HepG2 (cell line): Measurements from ENCODE around the gene PGAP3. TPM values are rescaled to one million over a fixed set of nuclear protein-coding genes. Genes with fewer than 3 reads are reported as not detected.

ENCODE experiments used
- ATAC-seq: fragments of 200-7000 bp; cut with Tn5 transposase; 3 replicates; pipeline ENCODE4 v1.9.1; 2020; ENCODE audit warnings: mild to moderate bottlenecking, moderate library complexity
- BruUV-seq: library from RNA; stranded (reverse); fragments of 400-500 nt; replicated peaks from 2 replicates; lab custom pipeline; 2021; lab: Mats Ljungman, UMichigan
- CTCF ChIA-PET: fragments of 300-600 bp; formaldehyde crosslinking; extraction: SDS; loops from one replicate; lab custom pipeline; 2021; ENCODE audit warnings: low total read pairs, inconsistent platforms, low intra/inter-chr PET ratio; lab: Yijun Ruan, JAX
- POLR2A ChIA-PET: fragments of 350-600 bp; sonication (Branson Sonifier 250); formaldehyde crosslinking; loops from one replicate; lab custom pipeline; 2020; ENCODE audit warnings: antibody characterized with exemption, inconsistent platforms; lab: Yijun Ruan, JAX
- DNase-seq: peaks from one replicate; pipeline ENCODE4 v3.0.0-alpha.2; 2015; ENCODE audit warnings: low spot score
- FAIRE-seq: peaks from 3 replicates; lab custom pipeline; 2011; peaks lifted over from hg19 to GRCh38; lab: Jason Lieb, UNC
- H2AFZ ChIP-seq: one replicate; pipeline ENCODE4 v1.6.1; 2011; ENCODE audit warnings: low read length, inconsistent platforms
- H3K27ac ChIP-seq: fragments of 300-600 bp; 3 replicates; pipeline ENCODE4 v1.8.0; 2011; ENCODE audit warnings: mixed run types, mild to moderate bottlenecking, mixed read lengths, low read length, inconsistent platforms; ENCODE audit not compliant: insufficient read depth; ENCODE audit errors: extremely low read length
- H3K27me3 ChIP-seq, 2 experiments: fragments of 200-600 bp in 1 of 2; 2 replicates in 1 of 2; 3 replicates in 1 of 2; pipeline versions ENCODE4 v1.6.0 to v1.8.0; 2011; ENCODE audit warnings: low read length in 2 of 2, mild to moderate bottlenecking in 2 of 2, moderate library complexity in 2 of 2, inconsistent platforms in 1 of 2; ENCODE audit not compliant: insufficient read depth in 2 of 2, control insufficient read depth in 1 of 2
- H3K36me3 ChIP-seq, 2 experiments: fragments of 200-600 bp in 1 of 2; replicated peaks in 1 of 2; 2 replicates in 1 of 2; 3 replicates in 1 of 2; pipeline versions ENCODE4 v1.5.1 to v1.8.0; 2011; ENCODE audit warnings: low read length in 2 of 2, inconsistent platforms in 1 of 2; ENCODE audit not compliant: insufficient read depth in 2 of 2, control insufficient read depth in 1 of 2
- H3K4me1 ChIP-seq: 2 replicates; pipeline ENCODE4 v1.5.1; 2012; ENCODE audit warnings: low read length, inconsistent platforms; ENCODE audit not compliant: insufficient read depth
- H3K4me2 ChIP-seq: 2 replicates; pipeline ENCODE4 v1.6.0; 2011; ENCODE audit warnings: low read depth, low read length, inconsistent platforms
- H3K4me3 ChIP-seq, 3 experiments: fragments of 200-600 bp in 1 of 3; sonication (generic), shearing (Covaris generic) in 1 of 3; replicated peaks in 1 of 3; 2 replicates each; pipeline ENCODE4 v1.5.1; 2011 to 2016; ENCODE audit warnings: low read length in 3 of 3, inconsistent platforms in 2 of 3, low read depth in 2 of 3, mild to moderate bottlenecking in 2 of 3, control low read depth in 1 of 3, mixed read lengths in 1 of 3; ENCODE audit not compliant: insufficient read depth in 1 of 3
- H3K79me2 ChIP-seq: one replicate; pipeline ENCODE4 v1.6.1; 2011; ENCODE audit warnings: low read length, inconsistent platforms; ENCODE audit not compliant: insufficient read depth
- H3K9ac ChIP-seq: 2 replicates; pipeline ENCODE4 v1.6.0; 2011; ENCODE audit warnings: mild to moderate bottlenecking, low read depth, low read length, inconsistent platforms; ENCODE audit not compliant: insufficient read depth
- H3K9me3 ChIP-seq: 2 replicates; pipeline ENCODE4 v1.5.1; 2012; ENCODE audit warnings: mild to moderate bottlenecking, low read length
- H4K20me1 ChIP-seq: 2 replicates; pipeline ENCODE4 v1.6.0; 2011; ENCODE audit warnings: inconsistent platforms, mild to moderate bottlenecking, low read length, moderate library complexity; ENCODE audit not compliant: insufficient read depth
- CHD4 ChIP-seq: fragments of 200-600 bp; sonication (generic); IDR thresholded peaks from 2 replicates; pipeline ENCODE4 v1.7.0; 2017; ENCODE audit warnings: mild to moderate bottlenecking, low read length, borderline replicate concordance
- KDM1A ChIP-seq: IDR thresholded peaks from 2 replicates; pipeline ENCODE4 v1.6.1; 2016; ENCODE audit warnings: missing compliant biosample characterization
- MAX ChIP-seq: IDR thresholded peaks from 2 replicates; pipeline ENCODE4 v1.6.1; 2012; ENCODE audit warnings: inconsistent platforms
- RCOR2 ChIP-seq: IDR thresholded peaks from 2 replicates; pipeline ENCODE4 v1.6.1; 2016; ENCODE audit warnings: missing biosample characterization, missing genetic modification reagents
- TARDBP ChIP-seq: sonication (generic); formaldehyde crosslinking; IDR thresholded peaks from 2 replicates; pipeline ENCODE4 v1.8.0; 2022; ENCODE audit warnings: mild to moderate bottlenecking, missing genetic modification reagents
- ZMYM3 ChIP-seq: sonication (generic); formaldehyde crosslinking; IDR thresholded peaks from 2 replicates; pipeline ENCODE4 v1.5.1; 2020; ENCODE audit warnings: mild to moderate bottlenecking, missing genetic modification reagents
- ZNF558 ChIP-seq: sonication (generic); formaldehyde crosslinking; IDR thresholded peaks from 2 replicates; pipeline ENCODE4 v1.9.0; 2022; ENCODE audit warnings: mild to moderate bottlenecking, missing genetic modification reagents, borderline replicate concordance
- ZNF629 ChIP-seq: sonication (generic); formaldehyde crosslinking; conservative IDR thresholded peaks from 2 replicates; pipeline ENCODE4 v1.5.0; 2020; ENCODE audit warnings: missing genetic modification reagents
- ZSCAN25 ChIP-seq: sonication (generic); formaldehyde crosslinking; IDR thresholded peaks from 2 replicates; pipeline ENCODE4 v1.8.0; 2022; ENCODE audit warnings: mild to moderate bottlenecking, missing genetic modification reagents
- WGBS: methylation state at CpG from one replicate; pipeline ENCODE4 v1.1.6; 2017; ENCODE audit warnings: low lambda C conversion rate; 5-methylcytosine and 5-hydroxymethylcytosine counted together
- in situ Hi-C: cut with HindIII; loops from 2 replicates; pipeline ENCODE4 v1.10.0; 2017; ENCODE audit warnings: low pct_unique_long_range_greater_than_20kb; ENCODE audit not compliant: extremely low pct_ligation_motif_present
- intact Hi-C: fragments of 100-400 bp; cut with micrococcal nuclease; formaldehyde crosslinking; loops from one replicate; pipeline ENCODE4 v1.10.0; 2022; ENCODE audit not compliant: unreplicated experiment
- polyA plus RNA-seq, 8 experiments: library from polyadenylated mRNA; depleted of rRNA in 3 of 8; stranded (reverse) in 7 of 8; unstranded in 1 of 8; fragments of >200 nt; fragmentation: Illumina TruSeq in 4 of 8; extraction: Trizol in 4 of 8; gene quantifications; 2 replicates each; pipeline versions ENCODE4 v1.2.1 to v1.2.3, GENCODE V29; 2011 to 2016; ENCODE audit warnings: low read depth in 4 of 8, missing spikeins in 1 of 8, mixed read lengths in 1 of 8; ENCODE audit not compliant: insufficient read depth in 1 of 8
- total RNA-seq, 5 experiments: library from RNA; depleted of rRNA; stranded (reverse); fragments of >200 nt; fragmentation: Illumina TruSeq; extraction: Trizol; gene quantifications; 2 replicates each; pipeline ENCODE4 v1.2.3, GENCODE V29; 2016; ENCODE audit warnings: low read depth in 1 of 5

The PGAP3 gene
- total and polyA plus RNA-seq, 2 of the 13 experiments (the other 11 are each of a cell fraction or from before 2014, with no cell fraction given): 11.9 to 14.6 TPM

DNA sequence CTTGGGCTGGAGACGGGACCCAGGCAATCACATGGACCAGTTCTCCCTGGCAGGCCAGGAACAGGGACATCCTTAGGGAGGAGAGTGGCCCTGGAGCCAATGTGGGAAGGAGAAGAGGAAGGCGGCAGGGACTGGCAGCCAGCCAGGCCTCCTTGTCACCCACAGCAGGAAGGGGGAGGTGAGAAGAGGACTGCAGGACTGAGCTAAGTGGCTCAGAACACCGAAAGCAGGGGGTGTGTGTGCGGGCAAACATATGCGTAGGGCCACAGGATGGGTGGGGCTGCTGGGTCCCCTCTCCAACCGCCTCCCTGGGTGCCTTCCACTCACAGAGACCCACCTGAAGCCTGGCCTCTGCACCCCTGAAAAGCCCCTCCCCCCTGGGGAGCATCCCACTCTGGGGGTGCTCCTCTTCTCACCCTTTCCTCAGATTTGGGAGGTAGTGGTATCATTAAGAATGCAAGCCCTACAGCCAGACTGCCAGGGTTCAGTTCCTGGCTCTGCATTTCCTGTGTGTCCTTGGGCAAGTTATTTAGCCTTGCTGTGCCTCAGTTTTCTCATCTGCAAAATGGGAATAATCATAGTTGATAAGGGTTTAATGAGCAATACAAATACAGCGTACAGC is 11.5 kb downstream of the PGAP3 start:
- no peaks in the 10 kb centered on the region for H4K20me1 ChIP-seq
- TF ChIP-seq MAX (peak; percentile 29; the same call in 1 of the 2 replicates), ZNF558 (CRISPR knock-in tag) (no peak), RCOR2 (CRISPR knock-in tag) (0 out of 2 replicates have a peak, but pooled peaks have one; percentile 67), CHD4 (peak; percentile 94; the same call in 1 of the 2 replicates), KDM1A (CRISPR knock-in tag) (peak; percentile 75; the same call in 1 of the 2 replicates), ZSCAN25 (0 out of 2 replicates have a peak, but pooled peaks have one; percentile 32), TARDBP (no peak), ZMYM3 (CRISPR knock-in tag) (peak; percentile 84), ZNF629 (CRISPR knock-in tag) (peak; percentile 98)
- CTCF ChIA-PET: interaction anchor here (1.2 kb wide), 1 partner anchor 55 kb away, joined by 4 read pairs; no protein-coding TSS in a partner anchor
- 0 out of 2 replicates have a peak overlapping the region, but pooled peaks have one; percentile 6 for H3K4me2 ChIP-seq
- FAIRE-seq (no peak), DNase-seq (no peak), ATAC-seq (no peak)
- H3K27ac ChIP-seq: peak overlapping the region; percentile 41
- intact Hi-C loops (no loop called here), in situ Hi-C loops (no loop called here)
- peaks cover 81% of the 10 kb centered on the region for H3K4me1 ChIP-seq
- no peak overlapping the region for H3K4me3 ChIP-seq
- peaks cover 0 to 3% of the 10 kb centered on the region in 2 experiments; a peak in 2 of 5 replicates for H3K27me3 ChIP-seq
- H3K79me2 ChIP-seq: no peaks in the 10 kb centered on the region
- WGBS: 91% methylated on average over 7 of the region's 7 CpGs
- no TSS peak for BruUV-seq
- no peak overlapping the region for H2AFZ ChIP-seq
- no peaks in the 10 kb centered on the region for H3K9me3 ChIP-seq
- POLR2A ChIA-PET: interaction anchor here (1.8 to 9.4 kb wide), 5 partner anchors 10 to 61 kb away, joined by 8 to 96 read pairs (median 43); partner anchors contain the start of genes ERBB2, GRB7 and PGAP3
- H3K36me3 ChIP-seq: no peaks in the 10 kb centered on the region
- H3K9ac ChIP-seq: no peak overlapping the region; the same call in 1 of the 2 replicates
